B cell (primary cell): ENCODE results near the gene SERP1. TPM values are rescaled to one million over a fixed set of nuclear protein-coding genes. Genes with fewer than 3 reads are reported as not detected.

Source experiments
- ATAC-seq: fragments of 200-7000 bp; cut with Tn5 transposase; one replicate; pipeline ENCODE4 v1.10.0; 2021; ENCODE audit warnings: low read depth, mild to moderate bottlenecking, moderate number of reproducible peaks, moderate library complexity
- CTCF ChIA-PET: fragments of 350-600 bp; sonication (Branson Sonifier 250); formaldehyde crosslinking; loops from one replicate; lab custom pipeline; 2021; ENCODE audit warnings: antibody characterized with exemption, inconsistent platforms; lab: Charles Lee
- POLR2A ChIA-PET: fragments of 350-600 bp; sonication (Branson Sonifier 250); formaldehyde crosslinking; loops from one replicate; lab custom pipeline; 2021; ENCODE audit warnings: antibody characterized with exemption; lab: Charles Lee
- DNase-seq: peaks from one replicate; pipeline ENCODE4 v3.0.0; 2013
- H2AFZ ChIP-seq: 2 replicates; pipeline ENCODE4 v1.6.1; 2012; ENCODE audit warnings: mild to moderate bottlenecking, low read depth, low read length; ENCODE audit not compliant: insufficient read depth, poor library complexity, severe bottlenecking
- H3K27ac ChIP-seq, 2 donors: 1 replicate in 1 of 2; 2 replicates in 1 of 2; pipeline ENCODE4 v1.5.1; 2012 to 2013; ENCODE audit warnings: low read length in 2 of 2, mild to moderate bottlenecking in 2 of 2, moderate library complexity in 1 of 2
- H3K27me3 ChIP-seq, 4 experiments: fragments of 200-600 bp in 1 of 4; sonication (generic) in 1 of 4; replicated peaks in 1 of 4; 1 replicate in 2 of 4; 2 replicates in 2 of 4; pipeline versions ENCODE4 v1.6.1 to v1.7.0; 2013 to 2016; ENCODE audit warnings: low read length in 3 of 4, mild to moderate bottlenecking in 2 of 4, mixed read lengths in 1 of 4, moderate library complexity in 1 of 4; ENCODE audit not compliant: insufficient read depth in 4 of 4, control insufficient read depth in 3 of 4; ENCODE audit errors: control extremely low read depth in 1 of 4
- H3K36me3 ChIP-seq, 2 experiments: replicated peaks in 1 of 2; 1 replicate in 1 of 2; 2 replicates in 1 of 2; pipeline versions ENCODE4 v1.6.1 to v1.7.1; 2013; ENCODE audit warnings: low read length in 1 of 2; ENCODE audit not compliant: insufficient read depth in 2 of 2, control insufficient read depth in 1 of 2; ENCODE audit errors: control extremely low read depth in 1 of 2, extremely low read depth in 1 of 2
- H3K4me1 ChIP-seq, 2 donors: fragments of 200-600 bp in 1 of 2; sonication (generic) in 1 of 2; 1 replicate in 1 of 2; 2 replicates in 1 of 2; pipeline versions ENCODE4 v1.5.1 to v1.6.1; 2013 to 2017; ENCODE audit warnings: low read length in 2 of 2; ENCODE audit not compliant: control insufficient read depth in 2 of 2, insufficient read depth in 2 of 2
- H3K4me2 ChIP-seq: replicated peaks from 2 replicates; pipeline ENCODE3; 2012; ENCODE audit warnings: mild to moderate bottlenecking, low read depth, low read length; ENCODE audit not compliant: poor library complexity, severe bottlenecking
- H3K4me3 ChIP-seq, 5 experiments: fragments of 200-600 bp in 1 of 5; sonication (generic) in 1 of 5; 1 replicate in 3 of 5; 2 replicates in 2 of 5; pipeline versions ENCODE4 v1.5.1 to v1.7.0; 2011 to 2016; ENCODE audit warnings: low read length in 4 of 5, mild to moderate bottlenecking in 4 of 5, low read depth in 2 of 5, control low read depth in 1 of 5, moderate library complexity in 1 of 5; ENCODE audit not compliant: insufficient read depth in 1 of 5; ENCODE audit errors: control extremely low read depth in 1 of 5, extremely low read depth in 1 of 5
- H3K79me2 ChIP-seq: fragments of 200-600 bp; sonication (generic); one replicate; pipeline ENCODE4 v1.6.0; 2016; ENCODE audit warnings: low read length; ENCODE audit not compliant: control insufficient read depth, insufficient read depth
- H3K9ac ChIP-seq: fragments of 200-600 bp; sonication (generic); 2 replicates; pipeline ENCODE4 v1.6.1; 2017; ENCODE audit warnings: mild to moderate bottlenecking, low read length, moderate library complexity
- H3K9me3 ChIP-seq, 3 donors: one replicate each; pipeline versions ENCODE4 v1.6.1 to v1.7.1; 2013; ENCODE audit warnings: low read length in 2 of 3; ENCODE audit not compliant: control insufficient read depth in 2 of 3, insufficient read depth in 1 of 3; ENCODE audit errors: control extremely low read depth in 1 of 3
- H4K20me1 ChIP-seq: 2 replicates; pipeline ENCODE4 v1.6.0; 2012; ENCODE audit warnings: mild to moderate bottlenecking, low read length; ENCODE audit not compliant: insufficient read depth, control insufficient read depth, poor library complexity, severe bottlenecking
- H3K27ac Mint-ChIP-seq: one replicate; pipeline ENCODE4 v1.8.0; 2021; ENCODE audit warnings: mixed read lengths
- H3K27me3 Mint-ChIP-seq: one replicate; pipeline ENCODE4 v1.8.0; 2021; ENCODE audit warnings: mixed read lengths
- H3K4me1 Mint-ChIP-seq: one replicate; pipeline ENCODE4 v1.8.0; 2021; ENCODE audit warnings: mixed read lengths
- H3K4me3 Mint-ChIP-seq: one replicate; pipeline ENCODE4 v1.8.0; 2021; ENCODE audit warnings: mixed read lengths
- H3K9me3 Mint-ChIP-seq: one replicate; pipeline ENCODE4 v1.8.0; 2022; ENCODE audit warnings: mixed read lengths; ENCODE audit not compliant: insufficient read depth
- CTCF ChIP-seq: fragments of 200-600 bp; IDR thresholded peaks from one replicate; pipeline ENCODE4 v1.8.0; 2022; ENCODE audit warnings: antibody characterized with exemption, mild to moderate bottlenecking
- EZH2 ChIP-seq: IDR thresholded peaks from 2 replicates; pipeline ENCODE4 v1.6.1; 2012; ENCODE audit warnings: borderline replicate concordance, low read depth, mild to moderate bottlenecking, moderate library complexity, low read length; ENCODE audit not compliant: insufficient read depth, poor library complexity, severe bottlenecking
- WGBS: methylation state at CpG from one replicate; pipeline ENCODE4 v1.1.5; 2013; ENCODE audit warnings: missing lambda C conversion rate; ENCODE audit not compliant: insufficient coverage; 5-methylcytosine and 5-hydroxymethylcytosine counted together
- intact Hi-C: fragments of 100-400 bp; cut with micrococcal nuclease; formaldehyde crosslinking; loops from one replicate; pipeline ENCODE4 v1.10.0; 2022
- polyA plus RNA-seq: library from polyadenylated mRNA; depleted of rRNA; stranded (reverse); fragments of >200 nt; gene quantifications from 2 replicates; pipeline ENCODE4 v1.2.3, GENCODE V29; 2012
- total RNA-seq, 2 donors: library from RNA; stranded (reverse); fragments of 120-200 nt in 1 of 2; gene quantifications; 1 replicate in 1 of 2; 2 replicates in 1 of 2; pipeline versions ENCODE4 v1.2.3 to v1.2.4, GENCODE V29; 2013 to 2022

Gene SERP1
- total and polyA plus RNA-seq, 2 donors (not counting 1 experiment from before 2014, with no cell fraction given): 84.6 to 114 TPM

- TF ChIP-seq CTCF (no peak), EZH2 (no peak)
- Histone ChIP-seq H2AFZ (no peak overlapping the region), H3K4me1 (no peaks in the 10 kb centered on the region), H3K9me3 (no peaks in the 10 kb centered on the region), H3K36me3 (peaks cover 24 to 46% of the 10 kb centered on the region in 2 experiments), H3K79me2 (peaks cover 14% of the 10 kb centered on the region), H3K4me2 (no peak overlapping the region), H3K27ac (no peak overlapping the region), H3K27me3 (no peaks in the 10 kb centered on the region), H3K4me3 (no peak overlapping the region), H3K9ac (no peak overlapping the region), H4K20me1 (no peaks in the 10 kb centered on the region)
- H3K4me1 Mint-ChIP-seq: peaks cover 7% of the 10 kb centered on the region
- no peak overlapping the region for H3K27ac Mint-ChIP-seq
- H3K9me3 Mint-ChIP-seq: no peaks in the 10 kb centered on the region
- no peak overlapping the region for H3K4me3 Mint-ChIP-seq
- CTCF ChIA-PET: interaction anchor here (0.8 to 1.7 kb wide), 2 partner anchors 33 to 102 kb away, joined by 3 to 4 read pairs; no protein-coding TSS in a partner anchor
- intact Hi-C loops: no loop called here
- DNase-seq (no peak), ATAC-seq (no peak)
- no CpG with 5 or more reads among the region's 1 CpG for WGBS
- POLR2A ChIA-PET: no interaction called here
- H3K27me3 Mint-ChIP-seq: no peaks in the 10 kb centered on the region
Observed at GRCh38 chr3:150577855-150578254, 31.6 kb upstream of the SERP1 start.

- no CpG with 5 or more reads among the region's 1 CpG for WGBS
- Histone ChIP-seq H2AFZ (no peak overlapping the region), H4K20me1 (peaks cover 3% of the 10 kb centered on the region), H3K27me3 (no peaks in the 10 kb centered on the region), H3K9ac (no peak overlapping the region), H3K9me3 (no peaks in the 10 kb centered on the region), H3K36me3 (peaks cover 13 to 34% of the 10 kb centered on the region in 2 experiments), H3K4me3 (no peak overlapping the region), H3K79me2 (no peaks in the 10 kb centered on the region), H3K4me2 (no peak overlapping the region), H3K4me1 (no peaks in the 10 kb centered on the region), H3K27ac (no peak overlapping the region)
- no peak for DNase-seq
- POLR2A ChIA-PET: no interaction called here
- no peak for TF ChIP-seq CTCF
- no peak for TF ChIP-seq EZH2
- CTCF ChIA-PET: interaction anchor here (0.8 to 1.5 kb wide), 2 partner anchors 221 to 795 kb away, joined by 3 read pairs; no protein-coding TSS in a partner anchor
- ATAC-seq: no peak
- intact Hi-C loops: no loop called here
- H3K4me1 Mint-ChIP-seq: no peaks in the 10 kb centered on the region
- no peaks in the 10 kb centered on the region for H3K27me3 Mint-ChIP-seq
- no peaks in the 10 kb centered on the region for H3K9me3 Mint-ChIP-seq
- no peak overlapping the region for H3K4me3 Mint-ChIP-seq
- no peak overlapping the region for H3K27ac Mint-ChIP-seq
Observed at GRCh38 chr3:150567328-150567727, 21.0 kb upstream of the SERP1 start.
